GM23338 (cell line): ENCODE measurements around the gene LCNL1. TPM values are rescaled to one million over a fixed set of nuclear protein-coding genes. Genes with fewer than 3 reads are reported as not detected.

ENCODE experiments used
- ATAC-seq: fragments of 200-7000 bp; cut with Tn5 transposase; 3 replicates; pipeline ENCODE4 v1.9.1; 2020
- DNase-seq: peaks from one replicate; pipeline ENCODE4 v3.0.0-alpha.2; 2015; ENCODE audit warnings: low spot score
- H2AFZ ChIP-seq: fragments of 200-600 bp; sonication (generic); 2 replicates; pipeline ENCODE4 v1.8.0; 2016; ENCODE audit warnings: antibody characterized with exemption, mild to moderate bottlenecking, moderate library complexity
- H3F3A ChIP-seq: fragments of 200-600 bp; sonication (generic); replicated peaks from 2 replicates; pipeline ENCODE4 v1.8.0; 2017; ENCODE audit warnings: antibody characterized with exemption, mixed run types, low read depth
- H3K27ac ChIP-seq: fragments of 200-600 bp; sonication (generic); 2 replicates; pipeline ENCODE4 v1.6.1; 2016; ENCODE audit warnings: low read depth
- H3K27me3 ChIP-seq: fragments of 200-600 bp; sonication (generic); 2 replicates; pipeline ENCODE4 v1.8.0; 2016; ENCODE audit warnings: mild to moderate bottlenecking, mixed run types, moderate library complexity; ENCODE audit not compliant: insufficient read depth
- H3K36me3 ChIP-seq: fragments of 200-600 bp; sonication (generic); 2 replicates; pipeline ENCODE4 v1.8.0; 2016; ENCODE audit warnings: mild to moderate bottlenecking; ENCODE audit not compliant: insufficient read depth
- H3K4me1 ChIP-seq: fragments of 200-600 bp; sonication (generic); 2 replicates; pipeline ENCODE4 v1.8.0; 2016; ENCODE audit warnings: mild to moderate bottlenecking, moderate library complexity; ENCODE audit not compliant: insufficient read depth
- H3K4me2 ChIP-seq: fragments of 200-600 bp; sonication (generic); 2 replicates; pipeline ENCODE4 v1.7.1; 2017; ENCODE audit warnings: mixed run types
- H3K4me3 ChIP-seq: fragments of 200-600 bp; sonication (generic); 2 replicates; pipeline ENCODE4 v1.6.1; 2016; ENCODE audit warnings: mixed run types
- H3K79me2 ChIP-seq: fragments of 200-600 bp; sonication (generic); replicated peaks from 2 replicates; pipeline ENCODE4 v1.8.0; 2017; ENCODE audit warnings: mild to moderate bottlenecking; ENCODE audit not compliant: insufficient read depth
- H3K9me2 ChIP-seq: fragments of 200-600 bp; sonication (generic); 2 replicates; pipeline ENCODE4 v1.8.0; 2017; ENCODE audit not compliant: insufficient read depth
- H4K20me1 ChIP-seq: fragments of 200-600 bp; sonication (generic); replicated peaks from 2 replicates; pipeline ENCODE4 v1.8.0; 2017; ENCODE audit warnings: mild to moderate bottlenecking; ENCODE audit not compliant: insufficient read depth
- H3K27ac Mint-ChIP-seq: 2 replicates; pipeline ENCODE4 v1.8.0; 2020; ENCODE audit warnings: inconsistent platforms, mild to moderate bottlenecking, moderate library complexity, mixed read lengths
- H3K27me3 Mint-ChIP-seq: 3 replicates; pipeline ENCODE4 v1.8.0; 2022; ENCODE audit warnings: low read depth, mild to moderate bottlenecking, moderate library complexity, mixed read lengths, inconsistent platforms; ENCODE audit not compliant: insufficient read depth, poor library complexity
- H3K36me3 Mint-ChIP-seq: 3 replicates; pipeline ENCODE4 v1.8.0; 2021; ENCODE audit warnings: low read depth, mild to moderate bottlenecking, inconsistent platforms, moderate library complexity, mixed read lengths
- H3K4me1 Mint-ChIP-seq: 3 replicates; pipeline ENCODE4 v1.8.0; 2020; ENCODE audit warnings: mild to moderate bottlenecking, inconsistent platforms, mixed read lengths
- H3K4me3 Mint-ChIP-seq: 3 replicates; pipeline ENCODE4 v1.8.0; 2021; ENCODE audit warnings: moderate library complexity, mild to moderate bottlenecking, inconsistent platforms, mixed read lengths
- H3K9me3 Mint-ChIP-seq: 3 replicates; pipeline ENCODE4 v1.8.0; 2020; ENCODE audit warnings: moderate library complexity, mild to moderate bottlenecking, inconsistent platforms, mixed read lengths
- CREB1 ChIP-seq: fragments of 250-450 bp; sonication (Bioruptor Pico); IDR thresholded peaks from 2 replicates; pipeline ENCODE4 v1.5.0; 2020; ENCODE audit warnings: low read depth, mild to moderate bottlenecking, moderate library complexity
- CTCF ChIP-seq, 2 experiments: fragments of 200-600 bp in 1 of 2; sonication (generic) in 1 of 2; conservative IDR thresholded peaks; 2 replicates each; pipeline versions ENCODE4 v1.5.1 to v1.6.1; 2016 to 2017; ENCODE audit warnings: antibody characterized with exemption in 2 of 2, low read depth in 2 of 2, mild to moderate bottlenecking in 2 of 2, moderate library complexity in 1 of 2
- ETS1 ChIP-seq: IDR thresholded peaks from 2 replicates; pipeline ENCODE4 v1.6.1; 2016; ENCODE audit warnings: antibody characterized with exemption
- EZH2 ChIP-seq: fragments of 200-600 bp; sonication (generic); IDR thresholded peaks from one replicate; pipeline ENCODE4 v1.8.0; 2017; ENCODE audit warnings: antibody characterized with exemption, mild to moderate bottlenecking, low read depth; ENCODE audit not compliant: unreplicated experiment
- EZH2phosphoT487 ChIP-seq: fragments of 200-600 bp; sonication (generic); IDR thresholded peaks from one replicate; pipeline ENCODE4 v1.8.1; 2018; ENCODE audit warnings: antibody characterized with exemption; ENCODE audit not compliant: unreplicated experiment
- JUNB ChIP-seq: IDR thresholded peaks from one replicate; pipeline ENCODE4 v1.6.1; 2016; ENCODE audit warnings: antibody characterized with exemption; ENCODE audit not compliant: unreplicated experiment
- NANOG ChIP-seq: IDR thresholded peaks from 2 replicates; pipeline ENCODE4 v1.6.1; 2016; ENCODE audit warnings: antibody characterized with exemption, borderline replicate concordance
- POLR2AphosphoS5 ChIP-seq: IDR thresholded peaks from 2 replicates; pipeline ENCODE4 v1.6.1; 2016; ENCODE audit warnings: antibody characterized with exemption, low read depth
- REST ChIP-seq: IDR thresholded peaks from one replicate; pipeline ENCODE4 v1.6.1; 2018; ENCODE audit warnings: antibody characterized with exemption; ENCODE audit not compliant: unreplicated experiment
- STAT1 ChIP-seq: IDR thresholded peaks from one replicate; pipeline ENCODE4 v1.6.1; 2016; ENCODE audit warnings: antibody characterized with exemption; ENCODE audit not compliant: unreplicated experiment
- ZNF114 ChIP-seq: fragments of 250-450 bp; sonication (Bioruptor Pico); IDR thresholded peaks from 2 replicates; pipeline ENCODE4 v1.5.0; 2020; ENCODE audit warnings: mild to moderate bottlenecking, moderate library complexity
- ZNF331 ChIP-seq: fragments of 250-450 bp; sonication (Bioruptor Pico); IDR thresholded peaks from 2 replicates; pipeline ENCODE4 v1.5.0; 2020; ENCODE audit warnings: low read depth, mild to moderate bottlenecking, moderate library complexity
- ZNF462 ChIP-seq: fragments of 250-450 bp; sonication (Bioruptor Pico); IDR thresholded peaks from 2 replicates; pipeline ENCODE4 v1.5.0; 2020; ENCODE audit warnings: mild to moderate bottlenecking, moderate library complexity
- polyA plus RNA-seq: library from polyadenylated mRNA; unstranded; fragments of >200 nt; fragmentation: Nextera tagmentation; extraction: Ambion mirVana; gene quantifications from 2 replicates; pipeline ENCODE4 v1.2.1, GENCODE V29; 2016
- total RNA-seq: library from RNA; depleted of rRNA; stranded (reverse); fragments of >200 nt; shearing (Covaris generic); gene quantifications from 2 replicates; pipeline ENCODE4 v1.2.3, GENCODE V29; 2014

LCNL1 gene
- total and polyA plus RNA-seq, 2 experiments from 2014 or later = 0.11 TPM; not detected in 1

GRCh38 chr9:136972335-136972734 lies 10.5 kb upstream of the LCNL1 start (continued):
- TF ChIP-seq ZNF331 = no peak
- no peak for TF ChIP-seq EZH2
- no peak for TF ChIP-seq ETS1
- TF ChIP-seq ZNF114 = no peak
- TF ChIP-seq POLR2AphosphoS5 = no peak
- TF ChIP-seq ZNF462 (CRISPR knock-in tag) = no peak
- TF ChIP-seq JUNB = no peak

- Histone ChIP-seq H4K20me1 (no peaks in the 10 kb centered on the region), H3K36me3 (no peaks in the 10 kb centered on the region), H3K27ac (no peak overlapping the region), H3K4me1 (no peaks in the 10 kb centered on the region), H3K79me2 (no peaks in the 10 kb centered on the region), H3K27me3 (no peaks in the 10 kb centered on the region), H2AFZ (no peak overlapping the region), H3F3A (no peaks in the 10 kb centered on the region), H3K9me2 (no peaks in the 10 kb centered on the region), H3K4me2 (no peak overlapping the region), H3K4me3 (no peak overlapping the region)
- peaks cover 2% of the 10 kb centered on the region; the same call in 1 of the 3 replicates for H3K4me1 Mint-ChIP-seq
- H3K36me3 Mint-ChIP-seq = no peaks in the 10 kb centered on the region
- peaks cover 7% of the 10 kb centered on the region for H3K27me3 Mint-ChIP-seq
- no peak overlapping the region for H3K27ac Mint-ChIP-seq
- ATAC-seq (no peak), DNase-seq (no peak)
- H3K4me3 Mint-ChIP-seq = no peak overlapping the region
- H3K9me3 Mint-ChIP-seq = no peaks in the 10 kb centered on the region
- no peak for TF ChIP-seq NANOG
- no peak for TF ChIP-seq POLR2AphosphoS5
- no peak for TF ChIP-seq STAT1
- TF ChIP-seq EZH2phosphoT487 = no peak
- TF ChIP-seq REST = no peak
- TF ChIP-seq CTCF (conservative IDR thresholded peaks at IDR 0.05; ENCODE audit: low read depth in 2 of 2) = no peak
- no peak for TF ChIP-seq CREB1 (CRISPR knock-in tag)
- TF ChIP-seq EZH2 = no peak
- no peak for TF ChIP-seq ZNF114
Measured at GRCh38 chr9:136972743-136973142, 10.1 kb upstream of the LCNL1 start.
